K562 (cell line): ENCODE results near the gene BCAP31. TPM values are rescaled to one million over a fixed set of nuclear protein-coding genes. Genes with fewer than 3 reads are reported as not detected.

Source experiments
- ATAC-seq: fragments of 200-7000 bp; cut with Tn5 transposase; 3 replicates; pipeline ENCODE4 v1.9.1; 2020; ENCODE audit warnings: moderate library complexity
- BruUV-seq: library from RNA; stranded (reverse); fragments of 400-500 nt; replicated peaks from 2 replicates; lab custom pipeline; 2021; lab: Mats Ljungman, UMichigan
- CTCF ChIA-PET: fragments of 300-600 bp; formaldehyde crosslinking; extraction: SDS; loops from one replicate; lab custom pipeline; 2021; ENCODE audit warnings: low intra/inter-chr PET ratio; lab: Yijun Ruan, JAX
- POLR2A ChIA-PET: fragments of 300-600, 350-650 bp; sonication (Branson Sonifier 250); formaldehyde crosslinking; extraction: SDS; loops from one replicate; lab custom pipeline; 2021; ENCODE audit warnings: antibody characterized with exemption, inconsistent platforms; lab: Yijun Ruan, JAX
- DNase-seq, 4 experiments: peaks; one replicate each; pipeline versions ENCODE4 v3.0.0 to v3.0.0-alpha.2; 2011 to 2018; ENCODE audit warnings: low spot score in 3 of 4, mixed read lengths in 3 of 4; ENCODE audit errors: extremely low read depth in 1 of 4
- FAIRE-seq: peaks from 2 replicates; lab custom pipeline; 2011; peaks lifted over from hg19 to GRCh38; lab: Jason Lieb, UNC
- H2AFZ ChIP-seq: 2 replicates; pipeline ENCODE4 v1.6.0; 2011; ENCODE audit warnings: low read depth, low read length, control low read depth, inconsistent platforms
- H3K27ac ChIP-seq: fragments of 200-600 bp; 3 replicates; pipeline ENCODE4 v1.8.0; 2011; ENCODE audit warnings: low read depth, mild to moderate bottlenecking, control low read depth, inconsistent platforms, low read length, moderate library complexity, mixed read lengths; ENCODE audit errors: extremely low read depth
- H3K27me3 ChIP-seq, 2 experiments: fragments of 300-600 bp in 1 of 2; 2 replicates in 1 of 2; 3 replicates in 1 of 2; pipeline versions ENCODE4 v1.6.0 to v1.8.0; 2011; ENCODE audit warnings: inconsistent platforms in 2 of 2, low read length in 2 of 2, mild to moderate bottlenecking in 1 of 2, mixed read lengths in 1 of 2, moderate library complexity in 1 of 2; ENCODE audit not compliant: control insufficient read depth in 2 of 2, insufficient read depth in 2 of 2
- H3K36me3 ChIP-seq: fragments of 300-600 bp; 3 replicates; pipeline ENCODE4 v1.8.0; 2011; ENCODE audit warnings: mild to moderate bottlenecking, low read length, inconsistent platforms; ENCODE audit not compliant: control insufficient read depth, insufficient read depth
- H3K4me1 ChIP-seq, 2 experiments: fragments of 200-600 bp in 1 of 2; replicated peaks in 1 of 2; 2 replicates in 1 of 2; 3 replicates in 1 of 2; pipeline versions ENCODE4 v1.5.1 to v1.8.0; 2011; ENCODE audit warnings: inconsistent platforms in 2 of 2, low read length in 2 of 2, mild to moderate bottlenecking in 1 of 2, mixed read lengths in 1 of 2, moderate library complexity in 1 of 2; ENCODE audit not compliant: control insufficient read depth in 2 of 2, insufficient read depth in 2 of 2
- H3K4me2 ChIP-seq: 2 replicates; pipeline ENCODE4 v1.6.1; 2011; ENCODE audit warnings: low read length, control low read depth, inconsistent platforms, mixed read lengths; ENCODE audit not compliant: insufficient read depth
- H3K4me3 ChIP-seq: fragments of 200-600 bp; sonication (generic), shearing (Covaris generic); 2 replicates; pipeline ENCODE4 v1.5.1; 2016; ENCODE audit warnings: control low read depth, inconsistent platforms
- H3K79me2 ChIP-seq: fragments of 200-600 bp; 3 replicates; pipeline ENCODE4 v1.8.0; 2011; ENCODE audit warnings: low read length, inconsistent platforms; ENCODE audit not compliant: control insufficient read depth, insufficient read depth
- H3K9ac ChIP-seq, 2 experiments: 2 replicates each; pipeline versions ENCODE4 v1.6.0 to v1.6.1; 2011; ENCODE audit warnings: low read depth in 2 of 2, low read length in 2 of 2, control low read depth in 1 of 2, inconsistent platforms in 1 of 2, mild to moderate bottlenecking in 1 of 2, mixed read lengths in 1 of 2; ENCODE audit not compliant: insufficient read depth in 1 of 2
- H3K9me1 ChIP-seq: one replicate; pipeline ENCODE4 v1.6.0; 2011; ENCODE audit warnings: inconsistent platforms, mild to moderate bottlenecking, low read length, moderate library complexity; ENCODE audit not compliant: control insufficient read depth, insufficient read depth
- H3K9me3 ChIP-seq: replicated peaks from 2 replicates; pipeline ENCODE4 v1.5.1; 2011; ENCODE audit warnings: low read depth, low read length, inconsistent platforms; ENCODE audit not compliant: control insufficient read depth, insufficient read depth
- H4K20me1 ChIP-seq: replicated peaks from 2 replicates; pipeline ENCODE4 v1.6.1; 2011; ENCODE audit warnings: low read length, inconsistent platforms, mixed read lengths; ENCODE audit not compliant: control insufficient read depth, insufficient read depth
- BRCA1 ChIP-seq, 2 experiments: fragments of 450-650 bp in 1 of 2; sonication (generic) in 1 of 2; formaldehyde crosslinking in 1 of 2; IDR thresholded peaks; 2 replicates each; pipeline versions ENCODE4 v1.5.0 to v1.6.1; 2017 to 2020; ENCODE audit warnings: mild to moderate bottlenecking in 1 of 2, missing genetic modification reagents in 1 of 2
- CBX8 ChIP-seq: fragments of 200-600 bp; sonication (generic); IDR thresholded peaks from 2 replicates; pipeline ENCODE4 v1.6.1; 2012; ENCODE audit warnings: borderline replicate concordance, mixed run types, low read depth, mild to moderate bottlenecking, moderate library complexity, mixed read lengths, low read length, control low read depth, inconsistent platforms; ENCODE audit not compliant: poor library complexity, severe bottlenecking; ENCODE audit errors: extremely low read depth
- CSDE1 ChIP-seq, 2 experiments: fragments of 450-650 bp; IDR thresholded peaks; 2 replicates each; pipeline ENCODE4 v1.6.1; 2016; ENCODE audit warnings: mild to moderate bottlenecking in 1 of 2
- DACH1 ChIP-seq: fragments of 450-650 bp; IDR thresholded peaks from 2 replicates; pipeline ENCODE4 v1.6.1; 2018; ENCODE audit not compliant: partially characterized antibody
- GATA2 ChIP-seq: sonication (generic); formaldehyde crosslinking; IDR thresholded peaks from 2 replicates; pipeline ENCODE4 v1.4.0; 2020; ENCODE audit warnings: mild to moderate bottlenecking, missing genetic modification reagents
- TFAM ChIP-seq: fragments of 250-450 bp; sonication (Bioruptor Pico); conservative IDR thresholded peaks from 2 replicates; pipeline ENCODE4 v1.5.0; 2021; ENCODE audit warnings: mild to moderate bottlenecking, moderate library complexity
- ZMIZ1 ChIP-seq, 2 experiments: fragments of 150-350 bp in 1 of 2; IDR thresholded peaks; 2 replicates each; pipeline ENCODE4 v1.6.1; 2012 to 2016; ENCODE audit warnings: low read depth in 2 of 2, low read length in 2 of 2, mild to moderate bottlenecking in 1 of 2, moderate library complexity in 1 of 2
- ZNF140 ChIP-seq: fragments of 250-450 bp; sonication (Bioruptor Pico); IDR thresholded peaks from 2 replicates; pipeline ENCODE4 v1.8.0; 2021; ENCODE audit warnings: moderate library complexity, mild to moderate bottlenecking, inconsistent platforms
- ZNF3 ChIP-seq: fragments of 250-450 bp; sonication (Bioruptor Pico); IDR thresholded peaks from 2 replicates; pipeline ENCODE4 v1.5.0; 2021; ENCODE audit warnings: mild to moderate bottlenecking, moderate library complexity
- WGBS: fragments of 100-300 bp; shearing (Covaris generic); methylation state at CpG from one replicate; pipeline ENCODE4 v1.1.6; 2016; ENCODE audit warnings: low coverage, mixed read lengths; ENCODE audit not compliant: insufficient coverage; ENCODE audit errors: missing lambda C conversion rate; 5-methylcytosine and 5-hydroxymethylcytosine counted together
- in situ Hi-C: fragments of 300-500 bp; cut with MboI; formaldehyde crosslinking; loops from 4 replicates; pipeline ENCODE4 v1.15.0; 2018; ENCODE audit warnings: inconsistent platforms, mixed read lengths
- intact Hi-C: fragments of 100-400 bp; cut with micrococcal nuclease; formaldehyde crosslinking; loops from 2 replicates; pipeline ENCODE4 v1.14.2; 2022
- polyA plus RNA-seq, 8 experiments: library from polyadenylated mRNA; depleted of rRNA in 4 of 8; stranded (reverse) in 5 of 8; unstranded in 3 of 8; fragments of >200 nt; fragmentation: Nextera tagmentation in 2 of 8; fragmentation: Illumina TruSeq in 1 of 8; extraction: Ambion mirVana in 2 of 8; extraction: Trizol in 1 of 8; gene quantifications; 2 replicates each; pipeline versions ENCODE4 v1.2.1 to v1.2.3, GENCODE V29; 2011 to 2014; ENCODE audit warnings: inconsistent platforms in 1 of 8, missing spikeins in 1 of 8
- total RNA-seq, 7 experiments: library from RNA; depleted of rRNA in 6 of 7; stranded (reverse); fragments of >200 nt in 6 of 7; fragmentation: Illumina TruSeq in 2 of 7; extraction: Trizol in 2 of 7; gene quantifications; 2 replicates each; pipeline versions ENCODE4 v1.2.1 to v1.2.3, GENCODE V29; 2011 to 2021; ENCODE audit warnings: low replicate concordance in 1 of 7
- TF ChIP-seq, protein P1 (sequence below): fragments of 450-650 bp; IDR thresholded peaks from 2 replicates; pipeline ENCODE4 v1.6.1; 2016; ENCODE audit warnings: missing biosample characterization, missing genetic modification characterization

BCAP31 gene
- total and polyA plus RNA-seq, 9 of the 15 experiments (the other 6 are each of a cell fraction or from before 2014, with no cell fraction given) = 156 to 683 (median 188) TPM

DNA sequence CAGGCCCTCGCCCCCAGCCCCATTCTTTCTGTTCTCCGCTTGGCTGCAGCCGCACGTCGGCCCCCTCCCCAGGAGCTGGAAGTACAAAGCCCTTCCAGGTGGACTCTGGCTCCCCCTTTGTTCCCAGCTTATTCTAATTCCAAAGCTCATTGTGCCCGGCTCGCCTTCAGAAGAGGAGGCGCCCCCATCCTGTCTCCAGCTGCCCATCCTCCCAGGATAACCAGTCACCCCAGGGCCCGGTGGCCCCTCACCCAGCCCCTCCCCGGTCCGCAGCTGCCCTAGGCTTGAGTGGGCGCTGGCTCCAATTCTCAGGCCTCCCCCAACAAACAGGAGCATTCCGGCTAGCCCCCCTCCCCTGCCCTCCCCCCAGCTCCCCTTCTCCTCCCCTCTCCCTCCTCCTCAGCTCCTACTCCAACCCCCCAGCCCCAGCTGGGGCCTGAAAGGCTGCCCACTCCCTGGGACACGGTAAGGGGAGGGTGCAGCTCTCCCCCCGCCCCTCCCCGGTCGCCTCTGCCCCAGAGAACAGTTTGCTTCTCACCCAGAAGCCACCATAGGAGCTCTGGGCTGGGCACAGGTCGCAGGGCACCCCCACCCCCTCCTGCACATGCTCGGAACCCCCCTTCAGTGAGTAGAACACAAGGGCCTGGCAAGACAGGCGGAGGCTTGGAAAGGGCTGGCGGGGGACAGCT, 39.6 kb downstream of the BCAP31 start:
- Histone ChIP-seq H3K4me1 (peaks cover 11 to 37% of the 10 kb centered on the region in 2 experiments; a peak in 4 of 5 replicates), H3K27me3 (no peaks in the 10 kb centered on the region), H2AFZ (no peak overlapping the region), H3K9me3 (peaks cover 5% of the 10 kb centered on the region; the same call in 1 of the 2 replicates), H3K9me1 (no peaks in the 10 kb centered on the region), H3K4me3 (no peak overlapping the region), H3K79me2 (peaks cover 11% of the 10 kb centered on the region), H3K4me2 (no peak overlapping the region), H3K36me3 (no peaks in the 10 kb centered on the region), H3K9ac (no peak overlapping the region), H4K20me1 (no peaks in the 10 kb centered on the region), H3K27ac (no peak overlapping the region)
- DNase-seq (no peak), FAIRE-seq (no peak), ATAC-seq (no peak)
- POLR2A ChIA-PET = interaction anchor here (0.6 to 1.2 kb wide), 4 partner anchors 45 to 203 kb away, joined by 3 to 4 read pairs (median 3); no protein-coding TSS in a partner anchor
- 87% methylated on average over 3 of the region's 21 CpGs for WGBS
- no TSS peak for BruUV-seq
- intact Hi-C loops = no loop called here
- CTCF ChIA-PET = no interaction called here
- in situ Hi-C loops = no loop called here
- TF ChIP-seq DACH1 (no peak), CSDE1 (IDR thresholded peaks at IDR 0.05) (no peak), GATA2 (no peak), ZMIZ1 (IDR thresholded peaks at IDR 0.05; ENCODE audit: low read depth in 2 of 2, low read length in 2 of 2) (no peak), BRCA1 (IDR thresholded peaks at IDR 0.05) (no peak), BRCA1 (CRISPR knock-in tag; IDR thresholded peaks at IDR 0.05) (no peak), ZNF140 (CRISPR knock-in tag) (no peak), TFAM (CRISPR knock-in tag) (no peak), CBX8 (no peak), ZNF3 (CRISPR knock-in tag) (no peak)
- TF ChIP-seq, protein P1, sequence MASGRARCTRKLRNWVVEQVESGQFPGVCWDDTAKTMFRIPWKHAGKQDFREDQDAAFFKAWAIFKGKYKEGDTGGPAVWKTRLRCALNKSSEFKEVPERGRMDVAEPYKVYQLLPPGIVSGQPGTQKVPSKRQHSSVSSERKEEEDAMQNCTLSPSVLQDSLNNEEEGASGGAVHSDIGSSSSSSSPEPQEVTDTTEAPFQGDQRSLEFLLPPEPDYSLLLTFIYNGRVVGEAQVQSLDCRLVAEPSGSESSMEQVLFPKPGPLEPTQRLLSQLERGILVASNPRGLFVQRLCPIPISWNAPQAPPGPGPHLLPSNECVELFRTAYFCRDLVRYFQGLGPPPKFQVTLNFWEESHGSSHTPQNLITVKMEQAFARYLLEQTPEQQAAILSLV = no peak
